Astrocyte (in vitro differentiated cells and primary cell): Measurements from ENCODE around the gene XRCC6. TPM values are rescaled to one million over a fixed set of nuclear protein-coding genes. Genes with fewer than 3 reads are reported as not detected.

Source experiments
- DNase-seq: peaks from one replicate; pipeline ENCODE4 v3.0.0-alpha.2; 2010; ENCODE audit warnings: low read depth
- FAIRE-seq: peaks from 2 replicates; lab custom pipeline; 2011; peaks lifted over from hg19 to GRCh38; lab: Jason Lieb, UNC
- H2AFZ ChIP-seq: 2 replicates; pipeline ENCODE4 v1.6.0; 2012; ENCODE audit warnings: low read depth, low read length, inconsistent platforms
- H3K27ac ChIP-seq: 2 replicates; pipeline ENCODE4 v1.5.1; 2011; ENCODE audit warnings: low read depth, low read length, inconsistent platforms
- H3K27me3 ChIP-seq: 2 replicates; pipeline ENCODE4 v1.6.0; 2011; ENCODE audit warnings: low read length, inconsistent platforms; ENCODE audit not compliant: insufficient read depth
- H3K36me3 ChIP-seq: 2 replicates; pipeline ENCODE4 v1.5.1; 2011; ENCODE audit warnings: low read length, inconsistent platforms; ENCODE audit not compliant: insufficient read depth
- H3K4me1 ChIP-seq: 2 replicates; pipeline ENCODE4 v1.5.1; 2011; ENCODE audit warnings: low read length, inconsistent platforms; ENCODE audit not compliant: insufficient read depth
- H3K4me2 ChIP-seq: 2 replicates; pipeline ENCODE4 v1.6.0; 2012; ENCODE audit warnings: low read length, inconsistent platforms
- H3K4me3 ChIP-seq: 2 replicates; pipeline ENCODE4 v1.5.1; 2011; ENCODE audit warnings: low read depth, mild to moderate bottlenecking, low read length, inconsistent platforms; ENCODE audit not compliant: insufficient read depth
- H3K79me2 ChIP-seq: 2 replicates; pipeline ENCODE4 v1.6.0; 2012; ENCODE audit warnings: mild to moderate bottlenecking, low read length, inconsistent platforms; ENCODE audit not compliant: insufficient read depth
- H3K9ac ChIP-seq: 2 replicates; pipeline ENCODE4 v1.6.0; 2012; ENCODE audit warnings: mild to moderate bottlenecking, low read length, inconsistent platforms
- H3K9me3 ChIP-seq: 2 replicates; pipeline ENCODE4 v1.5.1; 2012; ENCODE audit warnings: low read depth, mild to moderate bottlenecking, low read length, inconsistent platforms; ENCODE audit not compliant: insufficient read depth
- H4K20me1 ChIP-seq: 2 replicates; pipeline ENCODE4 v1.6.0; 2012; ENCODE audit warnings: low read length, inconsistent platforms; ENCODE audit not compliant: insufficient read depth
- H3K27ac Mint-ChIP-seq: one replicate; pipeline ENCODE4 v1.8.0; 2021; ENCODE audit warnings: mild to moderate bottlenecking, mixed read lengths; ENCODE audit not compliant: unreplicated experiment
- H3K27me3 Mint-ChIP-seq: one replicate; pipeline ENCODE4 v1.8.0; 2021; ENCODE audit warnings: low read depth, mixed read lengths; ENCODE audit not compliant: unreplicated experiment
- H3K36me3 Mint-ChIP-seq: one replicate; pipeline ENCODE4 v1.8.0; 2021; ENCODE audit warnings: low read depth, mixed read lengths; ENCODE audit not compliant: unreplicated experiment
- H3K4me1 Mint-ChIP-seq: one replicate; pipeline ENCODE4 v1.8.0; 2021; ENCODE audit warnings: low read depth, mixed read lengths; ENCODE audit not compliant: unreplicated experiment
- H3K4me3 Mint-ChIP-seq: one replicate; pipeline ENCODE4 v1.8.0; 2021; ENCODE audit warnings: mild to moderate bottlenecking, moderate library complexity, mixed read lengths; ENCODE audit not compliant: unreplicated experiment
- H3K9me3 Mint-ChIP-seq: one replicate; pipeline ENCODE4 v1.8.0; 2021; ENCODE audit warnings: mild to moderate bottlenecking, mixed read lengths; ENCODE audit not compliant: unreplicated experiment
- EZH2 ChIP-seq: IDR thresholded peaks from 2 replicates; pipeline ENCODE4 v1.6.1; 2012; ENCODE audit warnings: mild to moderate bottlenecking, low read length, inconsistent platforms; ENCODE audit not compliant: insufficient read depth
- total RNA-seq: library from RNA; stranded (reverse); gene quantifications from 2 replicates; pipeline ENCODE4 v1.2.1, GENCODE V29; 2021
- TF ChIP-seq, protein P1 (sequence below): IDR thresholded peaks from 2 replicates; pipeline ENCODE4 v1.5.1; 2011; ENCODE audit warnings: low read depth, mild to moderate bottlenecking, inconsistent platforms, low read length, moderate library complexity; ENCODE audit not compliant: insufficient read depth

Gene XRCC6
- total RNA-seq, 1 donor from 2014 or later: 232 TPM

DNA sequence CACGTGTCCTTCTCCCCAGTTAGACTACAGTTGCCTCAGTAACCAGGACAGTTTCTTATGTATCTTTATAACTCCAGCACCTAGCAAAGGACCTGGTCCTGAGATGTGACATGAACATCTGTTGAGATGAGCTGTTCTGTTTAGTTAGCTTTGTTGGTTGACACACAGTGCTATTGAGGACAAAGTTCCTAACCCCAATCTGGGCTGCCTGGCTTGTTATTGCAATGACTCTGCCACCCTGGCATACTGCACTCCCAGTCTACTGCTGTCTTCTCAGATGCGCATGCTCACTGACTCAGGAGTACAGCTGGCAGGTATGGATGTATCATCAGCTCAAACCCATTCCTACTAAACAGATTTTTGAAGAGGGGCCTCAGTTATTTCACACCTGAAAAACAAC is 7.6 kb upstream of the XRCC6 start:
- Histone ChIP-seq H4K20me1 (peaks cover 58% of the 10 kb centered on the region), H3K4me3 (no peak overlapping the region), H3K4me1 (no peaks in the 10 kb centered on the region), H3K4me2 (no peak overlapping the region), H3K9me3 (no peaks in the 10 kb centered on the region), H3K27me3 (no peaks in the 10 kb centered on the region), H2AFZ (no peak overlapping the region), H3K27ac (no peak overlapping the region), H3K9ac (no peak overlapping the region), H3K79me2 (peaks cover 49% of the 10 kb centered on the region), H3K36me3 (peaks cover 5% of the 10 kb centered on the region)
- no peak for FAIRE-seq
- TF ChIP-seq, protein P1, sequence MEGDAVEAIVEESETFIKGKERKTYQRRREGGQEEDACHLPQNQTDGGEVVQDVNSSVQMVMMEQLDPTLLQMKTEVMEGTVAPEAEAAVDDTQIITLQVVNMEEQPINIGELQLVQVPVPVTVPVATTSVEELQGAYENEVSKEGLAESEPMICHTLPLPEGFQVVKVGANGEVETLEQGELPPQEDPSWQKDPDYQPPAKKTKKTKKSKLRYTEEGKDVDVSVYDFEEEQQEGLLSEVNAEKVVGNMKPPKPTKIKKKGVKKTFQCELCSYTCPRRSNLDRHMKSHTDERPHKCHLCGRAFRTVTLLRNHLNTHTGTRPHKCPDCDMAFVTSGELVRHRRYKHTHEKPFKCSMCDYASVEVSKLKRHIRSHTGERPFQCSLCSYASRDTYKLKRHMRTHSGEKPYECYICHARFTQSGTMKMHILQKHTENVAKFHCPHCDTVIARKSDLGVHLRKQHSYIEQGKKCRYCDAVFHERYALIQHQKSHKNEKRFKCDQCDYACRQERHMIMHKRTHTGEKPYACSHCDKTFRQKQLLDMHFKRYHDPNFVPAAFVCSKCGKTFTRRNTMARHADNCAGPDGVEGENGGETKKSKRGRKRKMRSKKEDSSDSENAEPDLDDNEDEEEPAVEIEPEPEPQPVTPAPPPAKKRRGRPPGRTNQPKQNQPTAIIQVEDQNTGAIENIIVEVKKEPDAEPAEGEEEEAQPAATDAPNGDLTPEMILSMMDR: no peak
- TF ChIP-seq EZH2: no peak
- DNase-seq: no peak
- Mint-ChIP-seq H3K9me3 (no peaks in the 10 kb centered on the region), H3K4me1 (peaks cover 2% of the 10 kb centered on the region), H3K27ac (no peak overlapping the region), H3K4me3 (no peak overlapping the region), H3K27me3 (no peaks in the 10 kb centered on the region), H3K36me3 (peaks cover 7% of the 10 kb centered on the region)

DNA sequence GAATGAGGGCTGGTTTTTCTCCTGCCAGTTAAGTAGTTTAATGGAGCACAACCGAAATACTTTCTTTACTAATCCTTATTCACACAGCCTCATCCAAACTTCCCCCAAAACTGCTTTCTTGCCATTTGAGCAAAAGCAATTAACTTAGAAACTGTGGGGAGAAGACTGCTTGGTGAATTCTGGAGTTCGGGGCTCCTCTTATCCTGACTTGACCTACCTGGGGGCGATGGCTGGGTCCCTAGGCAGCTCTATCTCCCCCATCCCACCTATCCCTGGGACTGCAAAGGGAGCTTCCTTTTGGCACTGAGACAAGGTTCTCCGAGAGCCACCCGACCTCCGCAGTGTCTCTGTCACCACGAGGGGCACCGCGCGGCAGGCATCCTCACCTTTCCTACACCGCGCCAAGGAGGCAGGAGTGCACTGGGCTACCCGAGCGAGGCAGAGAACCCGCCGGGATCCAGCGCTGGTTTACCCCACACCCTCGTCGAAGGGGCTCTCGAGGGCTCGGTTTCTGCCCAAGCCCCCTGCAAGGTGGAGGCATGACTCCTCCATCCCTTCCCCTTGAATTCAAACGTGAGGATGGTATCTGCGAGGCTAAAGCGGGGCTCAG is 1.0 kb upstream of the XRCC6 start:
- Histone ChIP-seq H3K9ac (peak overlapping the region; percentile 98), H3K36me3 (peaks cover 4% of the 10 kb centered on the region), H3K4me1 (peaks cover 15% of the 10 kb centered on the region), H2AFZ (peak overlapping the region; percentile 73), H3K9me3 (no peaks in the 10 kb centered on the region), H3K79me2 (peaks cover 82% of the 10 kb centered on the region), H3K27me3 (no peaks in the 10 kb centered on the region), H3K4me2 (peak overlapping the region; percentile 96), H3K27ac (peak overlapping the region; percentile 98), H3K4me3 (peak overlapping the region; percentile 96), H4K20me1 (peaks cover 34% of the 10 kb centered on the region)
- Mint-ChIP-seq H3K4me1 (peaks cover 5% of the 10 kb centered on the region), H3K27me3 (no peaks in the 10 kb centered on the region), H3K4me3 (peak overlapping the region; percentile 99), H3K9me3 (no peaks in the 10 kb centered on the region), H3K27ac (peak overlapping the region; percentile 78), H3K36me3 (peaks cover under 1% of the 10 kb centered on the region)
- DNase-seq (no peak), FAIRE-seq (no peak)
- TF ChIP-seq EZH2: no peak
- TF ChIP-seq, protein P1: no peak

DNA sequence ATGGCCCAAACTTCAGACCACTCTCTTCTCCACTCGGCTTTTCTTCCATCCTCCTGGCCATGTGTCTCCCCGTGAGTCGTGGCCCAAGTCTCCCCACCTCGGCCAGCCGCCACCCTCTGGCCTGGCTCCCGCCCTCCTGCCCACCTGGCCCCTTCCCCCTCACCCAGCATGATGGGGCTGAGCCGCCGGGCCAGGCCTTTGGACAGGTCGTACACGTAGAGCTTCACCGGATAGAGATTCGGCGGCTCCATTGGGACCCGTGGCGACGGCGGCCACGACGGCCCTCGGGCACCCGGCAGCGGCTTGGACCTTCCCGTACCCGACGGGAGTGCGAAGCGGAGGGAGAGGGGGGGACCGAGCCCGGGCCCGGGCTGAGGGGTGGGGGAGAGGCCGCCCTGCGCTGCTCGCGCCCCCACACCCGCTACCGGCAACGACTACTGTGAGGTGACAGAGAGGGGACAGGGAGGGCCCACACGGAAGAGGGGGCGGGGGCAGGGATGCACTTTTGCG is 451 bp upstream of the XRCC6 start, which contains the start of gene DESI1:
Gene DESI1, minus strand, starts transcription at position 455 of the 510 bp plus-strand sequence. Its CDS starts 204 bp downstream, at position 251.
- no peaks in the 10 kb centered on the region for H3K27me3 ChIP-seq
- H3K36me3 ChIP-seq: peaks cover 4% of the 10 kb centered on the region
- Mint-ChIP-seq H3K27ac (peak within 1 kb of the TSS; percentile 96), H3K4me3 (peak within 1 kb of the TSS; percentile 99), H3K9me3 (no peaks in the 10 kb centered on the region), H3K4me1 (peaks cover 5% of the 10 kb centered on the region), H3K27me3 (no peaks in the 10 kb centered on the region), H3K36me3 (peaks cover 4% of the 10 kb centered on the region)
- peak within 1 kb of the TSS; percentile 96 for H2AFZ ChIP-seq
- H3K4me3 ChIP-seq: peak within 1 kb of the TSS; percentile 96
- peak within 1 kb of the TSS; percentile 98 for H3K9ac ChIP-seq
- TF ChIP-seq EZH2: no peak
- TF ChIP-seq, protein P1: no peak
- FAIRE-seq: no peak
- H3K9me3 ChIP-seq: no peaks in the 10 kb centered on the region
- H3K79me2 ChIP-seq: peaks cover 86% of the 10 kb centered on the region
- H4K20me1 ChIP-seq: peaks cover 34% of the 10 kb centered on the region
- no peak for DNase-seq
- peak within 1 kb of the TSS; percentile 96 for H3K4me2 ChIP-seq
- H3K27ac ChIP-seq: peak within 1 kb of the TSS; percentile 98
- peaks cover 15% of the 10 kb centered on the region for H3K4me1 ChIP-seq
